GM12878 (cell line): Measurements from ENCODE around the gene ACTMAP. TPM values are rescaled to one million over a fixed set of nuclear protein-coding genes. Genes with fewer than 3 reads are reported as not detected.

Experiments used
- CHD2 ChIP-seq: IDR thresholded peaks from 2 replicates; pipeline ENCODE4 v1.6.1; 2011; ENCODE audit warnings: low read depth, low read length, improper control_type of control experiment, borderline replicate concordance
- CREB1 ChIP-seq: IDR thresholded peaks from 2 replicates; pipeline ENCODE4 v1.6.1; 2012; ENCODE audit warnings: low read depth, mild to moderate bottlenecking, inconsistent platforms
- ETV6 ChIP-seq, 2 experiments: fragments of 450-650 bp in 1 of 2; IDR thresholded peaks in 1 of 2; conservative IDR thresholded peaks in 1 of 2; 2 replicates each; pipeline ENCODE4 v1.6.1; 2014; ENCODE audit warnings: antibody characterized with exemption in 1 of 2, borderline replicate concordance in 1 of 2, low read depth in 1 of 2, mild to moderate bottlenecking in 1 of 2, moderate library complexity in 1 of 2
- HDAC6 ChIP-seq: fragments of 200-600 bp; sonication (generic); IDR thresholded peaks from one replicate; pipeline ENCODE4 v1.8.0; 2017; ENCODE audit warnings: antibody characterized with exemption; ENCODE audit not compliant: unreplicated experiment
- MTA2 ChIP-seq: fragments of 450-650 bp; IDR thresholded peaks from 2 replicates; pipeline ENCODE4 v1.6.1; 2016; ENCODE audit warnings: low read depth, mild to moderate bottlenecking, moderate library complexity
- MTA3 ChIP-seq: IDR thresholded peaks from 2 replicates; pipeline ENCODE4 v1.6.1; 2012; ENCODE audit warnings: low read length, inconsistent platforms, borderline replicate concordance
- MYC ChIP-seq: IDR thresholded peaks from 2 replicates; pipeline ENCODE4 v1.6.1; 2011; ENCODE audit warnings: mild to moderate bottlenecking, low read length, moderate library complexity, inconsistent platforms; ENCODE audit not compliant: insufficient read depth, insufficient replicate concordance, insufficient read length, severe bottlenecking
- NFIC ChIP-seq: IDR thresholded peaks from 2 replicates; pipeline ENCODE4 v1.6.1; 2012; ENCODE audit warnings: low read depth, mild to moderate bottlenecking, inconsistent platforms, low read length, moderate library complexity
- NFYB ChIP-seq: IDR thresholded peaks from 2 replicates; pipeline ENCODE4 v1.6.1; 2011; ENCODE audit warnings: low read depth, mild to moderate bottlenecking, low read length, improper control_type of control experiment, moderate library complexity; ENCODE audit not compliant: insufficient read depth
- RAD21 ChIP-seq: IDR thresholded peaks from 2 replicates; pipeline ENCODE4 v1.6.1; 2011; ENCODE audit warnings: mild to moderate bottlenecking, low read depth, low read length, moderate library complexity; ENCODE audit not compliant: insufficient read depth
- ZNF207 ChIP-seq: fragments of 450-650 bp; IDR thresholded peaks from 2 replicates; pipeline ENCODE4 v1.6.1; 2014; ENCODE audit warnings: antibody characterized with exemption, mild to moderate bottlenecking, borderline replicate concordance
- ZNF622 ChIP-seq: fragments of 450-650 bp; IDR thresholded peaks from 2 replicates; pipeline ENCODE4 v1.6.1; 2017; ENCODE audit warnings: mild to moderate bottlenecking, inconsistent platforms
- polyA plus RNA-seq, 11 experiments: library from polyadenylated mRNA; depleted of rRNA in 4 of 11; unstranded in 6 of 11; stranded (reverse) in 5 of 11; fragments of >200 nt; fragmentation: Nextera tagmentation in 4 of 11; fragmentation: Illumina TruSeq in 1 of 11; extraction: Ambion mirVana in 4 of 11; extraction: Trizol in 1 of 11; gene quantifications; 1 replicate in 1 of 11; 2 replicates in 10 of 11; pipeline versions ENCODE4 v1.2.1 to v1.2.3, GENCODE V29; 2011 to 2016; ENCODE audit warnings: inconsistent platforms in 2 of 11, missing spikeins in 2 of 11, low read depth in 1 of 11
- total RNA-seq, 4 experiments: library from RNA; depleted of rRNA in 3 of 4; stranded (reverse); fragments of >200 nt in 3 of 4; fragmentation: Illumina TruSeq in 1 of 4; extraction: Trizol in 1 of 4; gene quantifications; 2 replicates each; pipeline versions ENCODE4 v1.2.1 to v1.2.3, GENCODE V29; 2013 to 2021
- TF ChIP-seq, protein P1 (sequence below): fragments of 450-650 bp; IDR thresholded peaks from 2 replicates; pipeline ENCODE4 v1.6.1; 2018; ENCODE audit warnings: mild to moderate bottlenecking, low read depth, moderate library complexity; ENCODE audit not compliant: partially characterized antibody
- TF ChIP-seq, protein P2 (sequence below): fragments of 450-650 bp; IDR thresholded peaks from 2 replicates; pipeline ENCODE4 v1.6.1; 2017; ENCODE audit warnings: mild to moderate bottlenecking, low read depth, inconsistent platforms; ENCODE audit not compliant: poor library complexity, severe bottlenecking
- TF ChIP-seq, protein P3 (sequence below): IDR thresholded peaks from 2 replicates; pipeline ENCODE4 v1.6.1; 2011; ENCODE audit warnings: borderline replicate concordance, low read depth, mild to moderate bottlenecking, moderate library complexity, low read length; ENCODE audit not compliant: insufficient read depth, poor library complexity, severe bottlenecking

The ACTMAP gene
- total and polyA plus RNA-seq, 10 of the 15 experiments (the other 5 are each of a cell fraction or from before 2014, with no cell fraction given): 3.0 to 26.2 (median 11.1) TPM

DNA sequence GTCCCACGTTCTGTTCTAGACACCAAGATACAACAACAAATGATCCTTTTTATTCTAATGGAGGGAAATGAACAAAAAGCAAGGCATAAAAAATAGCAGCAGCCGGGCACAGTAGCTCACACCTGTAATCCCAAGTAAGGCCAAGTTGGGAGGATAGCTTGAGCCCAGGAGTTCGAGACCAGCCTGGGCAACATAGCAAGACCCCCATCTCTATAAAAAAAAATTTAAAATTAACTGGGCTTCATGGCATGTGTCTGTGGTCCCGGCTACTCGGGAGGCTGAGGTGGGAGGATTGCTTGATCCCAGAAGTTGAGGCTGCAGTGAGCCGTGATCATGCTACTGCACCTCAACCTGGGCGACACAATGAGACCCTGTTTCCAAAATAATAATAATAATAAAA lies 26.1 kb upstream of the ACTMAP start (continued):
- TF ChIP-seq HDAC6: no peak
- TF ChIP-seq MTA2: no peak
- TF ChIP-seq, protein P1, sequence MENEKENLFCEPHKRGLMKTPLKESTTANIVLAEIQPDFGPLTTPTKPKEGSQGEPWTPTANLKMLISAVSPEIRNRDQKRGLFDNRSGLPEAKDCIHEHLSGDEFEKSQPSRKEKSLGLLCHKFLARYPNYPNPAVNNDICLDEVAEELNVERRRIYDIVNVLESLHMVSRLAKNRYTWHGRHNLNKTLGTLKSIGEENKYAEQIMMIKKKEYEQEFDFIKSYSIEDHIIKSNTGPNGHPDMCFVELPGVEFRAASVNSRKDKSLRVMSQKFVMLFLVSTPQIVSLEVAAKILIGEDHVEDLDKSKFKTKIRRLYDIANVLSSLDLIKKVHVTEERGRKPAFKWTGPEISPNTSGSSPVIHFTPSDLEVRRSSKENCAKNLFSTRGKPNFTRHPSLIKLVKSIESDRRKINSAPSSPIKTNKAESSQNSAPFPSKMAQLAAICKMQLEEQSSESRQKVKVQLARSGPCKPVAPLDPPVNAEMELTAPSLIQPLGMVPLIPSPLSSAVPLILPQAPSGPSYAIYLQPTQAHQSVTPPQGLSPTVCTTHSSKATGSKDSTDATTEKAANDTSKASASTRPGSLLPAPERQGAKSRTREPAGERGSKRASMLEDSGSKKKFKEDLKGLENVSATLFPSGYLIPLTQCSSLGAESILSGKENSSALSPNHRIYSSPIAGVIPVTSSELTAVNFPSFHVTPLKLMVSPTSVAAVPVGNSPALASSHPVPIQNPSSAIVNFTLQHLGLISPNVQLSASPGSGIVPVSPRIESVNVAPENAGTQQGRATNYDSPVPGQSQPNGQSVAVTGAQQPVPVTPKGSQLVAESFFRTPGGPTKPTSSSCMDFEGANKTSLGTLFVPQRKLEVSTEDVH: no peak
- TF ChIP-seq NFIC: no peak
- no peak for TF ChIP-seq ZNF207
- TF ChIP-seq ETV6 (conservative IDR thresholded peaks at IDR 0.05 in 1 of 2, IDR thresholded peaks at IDR 0.05 in 1 of 2; ENCODE audit: borderline replicate concordance in 1 of 2, low read depth in 1 of 2): no peak
- no peak for TF ChIP-seq RAD21
- TF ChIP-seq, protein P2, sequence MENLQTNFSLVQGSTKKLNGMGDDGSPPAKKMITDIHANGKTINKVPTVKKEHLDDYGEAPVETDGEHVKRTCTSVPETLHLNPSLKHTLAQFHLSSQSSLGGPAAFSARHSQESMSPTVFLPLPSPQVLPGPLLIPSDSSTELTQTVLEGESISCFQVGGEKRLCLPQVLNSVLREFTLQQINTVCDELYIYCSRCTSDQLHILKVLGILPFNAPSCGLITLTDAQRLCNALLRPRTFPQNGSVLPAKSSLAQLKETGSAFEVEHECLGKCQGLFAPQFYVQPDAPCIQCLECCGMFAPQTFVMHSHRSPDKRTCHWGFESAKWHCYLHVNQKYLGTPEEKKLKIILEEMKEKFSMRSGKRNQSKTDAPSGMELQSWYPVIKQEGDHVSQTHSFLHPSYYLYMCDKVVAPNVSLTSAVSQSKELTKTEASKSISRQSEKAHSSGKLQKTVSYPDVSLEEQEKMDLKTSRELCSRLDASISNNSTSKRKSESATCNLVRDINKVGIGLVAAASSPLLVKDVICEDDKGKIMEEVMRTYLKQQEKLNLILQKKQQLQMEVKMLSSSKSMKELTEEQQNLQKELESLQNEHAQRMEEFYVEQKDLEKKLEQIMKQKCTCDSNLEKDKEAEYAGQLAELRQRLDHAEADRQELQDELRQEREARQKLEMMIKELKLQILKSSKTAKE: no peak
- TF ChIP-seq, protein P3, sequence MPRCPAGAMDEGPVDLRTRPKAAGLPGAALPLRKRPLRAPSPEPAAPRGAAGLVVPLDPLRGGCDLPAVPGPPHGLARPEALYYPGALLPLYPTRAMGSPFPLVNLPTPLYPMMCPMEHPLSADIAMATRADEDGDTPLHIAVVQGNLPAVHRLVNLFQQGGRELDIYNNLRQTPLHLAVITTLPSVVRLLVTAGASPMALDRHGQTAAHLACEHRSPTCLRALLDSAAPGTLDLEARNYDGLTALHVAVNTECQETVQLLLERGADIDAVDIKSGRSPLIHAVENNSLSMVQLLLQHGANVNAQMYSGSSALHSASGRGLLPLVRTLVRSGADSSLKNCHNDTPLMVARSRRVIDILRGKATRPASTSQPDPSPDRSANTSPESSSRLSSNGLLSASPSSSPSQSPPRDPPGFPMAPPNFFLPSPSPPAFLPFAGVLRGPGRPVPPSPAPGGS: no peak
- no peak for TF ChIP-seq NFYB
- no peak for TF ChIP-seq MYC
- TF ChIP-seq ZNF622: no peak
- no peak for TF ChIP-seq MTA3
- TF ChIP-seq CHD2: no peak
- TF ChIP-seq CREB1: no peak
